Measurements from ENCODE around the gene F5.
A peak's percentile ranks its signal among the peaks of the same experiment; 100 is the strongest.

F5 gene

GRCh38 chr1:169588112-169588511 is 1.8 kb upstream of the F5 start:
- no peak for DNase-seq (ENCODE audit: low spot score)

GRCh38 chr1:169586067-169586394 is 250 bp downstream of the F5 start:
- DNase-seq (ENCODE audit: low spot score): no peak

- DNase-seq (ENCODE audit: low spot score): no peak
These were observed 1.1 kb downstream of the F5 start for GRCh38 chr1:169585181-169585580.

- no peak for DNase-seq (ENCODE audit: low spot score)
These were observed 1.7 kb downstream of the F5 start for GRCh38 chr1:169584483-169585144.

- DNase-seq (ENCODE audit: low spot score): no peak
These were observed 8.1 kb downstream of the F5 start for GRCh38 chr1:169577981-169578738.

GRCh38 chr1:169576935-169577331 is 9.3 kb downstream of the F5 start:
- DNase-seq (ENCODE audit: low spot score): no peak

GRCh38 chr1:169576241-169576934 is 9.9 kb downstream of the F5 start:
- no peak for DNase-seq (ENCODE audit: low spot score)

- DNase-seq (ENCODE audit: low spot score): no peak
These were observed 11.9 kb downstream of the F5 start for GRCh38 chr1:169574336-169574735.

- no peak for DNase-seq (ENCODE audit: low spot score)
These were observed 14.1 kb downstream of the F5 start for GRCh38 chr1:169572187-169572586.

- no peak for DNase-seq (ENCODE audit: low spot score)
These were observed 14.8 kb downstream of the F5 start for GRCh38 chr1:169571450-169571849.

GRCh38 chr1:169570172-169570574 is 16.1 kb downstream of the F5 start:
- no peak for DNase-seq (ENCODE audit: low spot score)

GRCh38 chr1:169568497-169568896 is 17.8 kb downstream of the F5 start:
- DNase-seq (ENCODE audit: low spot score): no peak

- DNase-seq (ENCODE audit: low spot score): no peak
These were observed 20.7 kb downstream of the F5 start for GRCh38 chr1:169565335-169566271.

GRCh38 chr1:169563650-169564049 is 22.6 kb downstream of the F5 start:
- no peak for DNase-seq (ENCODE audit: low spot score)

- DNase-seq (ENCODE audit: low spot score): no peak
These were observed 23.2 kb downstream of the F5 start for GRCh38 chr1:169563019-169563615.

- no peak for DNase-seq (ENCODE audit: low spot score)
These were observed 24.6 kb downstream of the F5 start for GRCh38 chr1:169561692-169562091.

- DNase-seq (ENCODE audit: low spot score): no peak
These were observed 29.1 kb downstream of the F5 start for GRCh38 chr1:169557131-169557530.

- peak; percentile 42 for DNase-seq (ENCODE audit: low spot score)
These were observed 36.0 kb downstream of the F5 start for GRCh38 chr1:169550294-169550693.

- DNase-seq (ENCODE audit: low spot score): no peak
These were observed 38.0 kb downstream of the F5 start for GRCh38 chr1:169548282-169548681.

GRCh38 chr1:169546087-169546995 is 39.9 kb downstream of the F5 start:
- peak; percentile 50 for DNase-seq (ENCODE audit: low spot score)

- DNase-seq (ENCODE audit: low spot score): no peak
These were observed 40.8 kb downstream of the F5 start for GRCh38 chr1:169545472-169545871.
